DMS153 (cell line): ENCODE measurements around the gene PDCD1LG2.
"Not testable (repeated sequence)": the region's sequence is repeated elsewhere in the genome, so short reads cannot be mapped to it uniquely, and the experiment has no call there.

Experiments
- DNase-seq: peaks from one replicate; lab custom pipeline; 2025; lab: John Stamatoyannopoulos, UW

Gene PDCD1LG2

DNA sequence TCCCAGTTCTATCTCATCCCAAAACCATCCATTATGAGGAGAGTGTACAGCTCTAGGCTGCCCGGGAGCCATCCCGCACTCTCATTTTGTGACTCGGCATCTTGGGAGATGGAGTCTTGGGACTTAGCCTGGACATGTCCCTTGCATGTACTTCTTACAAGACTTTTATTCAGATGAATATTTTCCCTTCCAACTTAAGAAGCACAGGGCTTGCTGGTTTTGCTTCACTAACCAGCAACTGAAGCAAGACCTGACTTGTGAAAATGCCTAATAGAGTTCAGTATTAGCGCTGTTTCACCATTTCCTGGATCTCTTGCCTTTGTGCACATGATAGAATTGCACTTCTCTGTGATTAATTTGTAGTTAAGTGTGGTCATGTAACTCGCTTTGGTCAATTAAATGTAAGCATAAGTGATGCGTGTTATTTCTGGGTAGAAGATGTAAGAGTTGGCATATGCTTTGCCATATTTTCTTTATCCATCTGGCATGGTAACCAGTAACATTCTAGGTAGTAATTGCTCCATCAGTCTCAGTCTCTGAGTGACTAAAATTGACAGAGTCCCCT lies 55.8 kb downstream of the PDCD1LG2 start:
- no peak for DNase-seq

DNA sequence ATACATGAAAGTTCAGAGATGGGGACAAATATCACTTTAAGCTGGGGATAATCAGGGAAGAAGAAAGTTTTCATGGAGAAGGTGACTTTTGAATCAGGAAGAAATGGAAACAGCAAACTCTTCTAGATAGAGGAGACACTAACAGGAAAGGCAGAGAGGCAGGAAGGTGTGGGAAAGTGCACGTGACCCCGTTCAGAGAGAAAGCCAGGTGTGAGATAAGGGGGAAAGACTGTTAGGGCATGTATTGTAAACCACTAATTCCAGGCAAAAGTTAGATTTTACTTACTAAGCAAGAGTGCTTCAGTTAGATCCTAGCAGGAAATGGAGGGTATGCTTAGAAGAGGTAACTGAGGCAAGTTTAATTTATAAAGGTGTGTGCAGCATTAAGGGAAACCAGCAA lies 58.5 kb downstream of the PDCD1LG2 start:
- DNase-seq, result no peak

DNA sequence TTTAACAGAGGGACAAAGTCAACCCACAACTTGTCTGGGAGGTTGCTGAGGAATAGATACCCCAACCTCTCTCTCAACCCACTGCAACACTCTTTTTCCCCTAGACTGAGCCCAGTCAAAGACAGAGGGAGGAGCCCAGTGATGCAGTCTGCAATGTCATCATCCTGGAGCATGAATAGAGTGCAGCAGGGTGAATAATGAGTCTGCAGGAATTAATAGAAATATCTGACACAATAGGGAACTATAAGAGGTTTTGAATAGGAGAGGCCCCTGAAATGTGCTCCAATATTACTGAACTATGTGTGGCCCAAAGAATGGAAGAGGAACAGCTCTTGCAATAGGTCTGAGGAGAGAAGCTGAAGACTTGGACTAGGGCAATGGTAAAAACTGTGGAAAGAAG lies 59.1 kb downstream of the PDCD1LG2 start:
- DNase-seq, result no peak

DNA sequence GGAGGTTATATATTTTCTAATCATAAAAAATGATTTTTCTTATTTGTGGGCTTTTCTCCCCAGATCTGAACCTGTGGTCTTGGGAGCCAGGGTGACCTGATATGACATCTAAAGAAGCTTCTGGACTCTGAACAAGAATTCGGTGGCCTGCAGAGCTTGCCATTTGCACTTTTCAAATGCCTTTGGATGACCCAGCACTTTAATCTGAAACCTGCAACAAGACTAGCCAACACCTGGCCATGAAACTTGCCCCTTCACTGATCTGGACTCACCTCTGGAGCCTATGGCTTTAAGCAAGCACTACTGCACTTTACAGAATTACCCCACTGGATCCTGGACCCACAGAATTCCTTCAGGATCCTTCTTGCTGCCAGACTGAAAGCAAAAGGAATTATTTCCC lies 59.6 kb downstream of the PDCD1LG2 start:
- no peak for DNase-seq

DNA sequence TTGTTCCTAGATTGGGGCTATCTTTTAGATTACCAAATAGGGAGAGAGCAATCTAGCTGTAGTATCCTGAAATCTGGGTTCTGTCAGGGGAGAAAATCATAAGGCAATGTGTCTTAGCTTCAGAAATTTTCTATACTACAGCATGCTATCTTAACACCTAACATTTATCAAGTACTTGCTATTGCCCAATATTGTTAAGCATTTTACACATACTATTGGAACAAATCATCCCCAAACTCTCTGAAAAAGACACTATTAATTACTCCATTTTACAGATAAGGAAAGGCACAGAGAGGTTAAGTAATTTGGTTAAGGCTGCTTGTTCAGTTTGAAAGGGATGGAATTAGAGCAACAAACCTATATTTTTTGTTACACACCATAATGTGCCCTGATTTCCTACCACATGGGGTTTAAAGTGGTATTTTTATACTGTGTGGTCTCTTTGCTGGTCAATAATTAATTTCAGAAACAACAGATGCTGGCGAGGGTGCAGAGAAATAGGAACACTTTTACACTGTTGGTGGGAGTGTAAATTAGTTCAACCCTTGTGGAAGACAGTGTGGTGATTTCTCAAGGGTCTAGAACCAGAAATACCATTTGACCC lies 61.4 kb downstream of the PDCD1LG2 start:
- DNase-seq, result no peak

DNA sequence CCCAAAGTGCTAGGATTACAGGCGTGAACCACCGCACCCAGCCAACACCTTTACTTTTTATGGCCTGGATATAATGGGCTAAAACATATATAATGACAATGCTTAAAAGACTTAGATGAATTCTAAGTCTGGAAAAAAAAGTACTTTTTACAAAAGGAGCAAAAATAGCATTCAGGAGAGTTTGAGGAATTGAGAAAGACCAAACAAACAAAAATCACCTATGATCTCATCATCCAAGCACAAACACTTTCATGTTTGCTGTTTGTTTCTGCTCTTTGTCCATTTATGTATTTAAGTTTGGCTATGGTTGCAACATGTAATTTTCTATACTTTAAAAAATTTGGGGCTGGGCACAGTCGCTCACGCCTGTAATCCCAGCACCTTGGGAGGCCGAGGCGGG lies 63.8 kb downstream of the PDCD1LG2 start:
- no peak for DNase-seq

DNA sequence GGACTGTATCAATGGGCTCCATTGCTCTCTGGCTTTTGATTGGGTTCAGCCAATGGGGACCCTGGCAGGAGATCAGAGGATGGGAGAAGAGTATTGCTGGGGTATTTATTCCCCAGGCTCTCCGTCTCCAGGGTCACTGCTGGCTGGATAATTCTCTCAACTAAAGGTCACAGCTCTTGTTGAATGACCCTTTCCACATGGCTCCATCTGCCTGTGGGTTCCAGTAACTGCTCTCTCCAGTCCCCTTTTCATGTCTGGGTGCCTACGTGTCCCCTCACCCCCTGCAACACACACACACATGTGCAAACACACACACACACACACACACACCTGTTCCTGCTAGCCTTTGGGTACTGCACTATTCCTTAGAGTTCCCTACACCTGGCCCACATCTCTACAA lies 64.7 kb downstream of the PDCD1LG2 start:
- DNase-seq, result no peak

DNA sequence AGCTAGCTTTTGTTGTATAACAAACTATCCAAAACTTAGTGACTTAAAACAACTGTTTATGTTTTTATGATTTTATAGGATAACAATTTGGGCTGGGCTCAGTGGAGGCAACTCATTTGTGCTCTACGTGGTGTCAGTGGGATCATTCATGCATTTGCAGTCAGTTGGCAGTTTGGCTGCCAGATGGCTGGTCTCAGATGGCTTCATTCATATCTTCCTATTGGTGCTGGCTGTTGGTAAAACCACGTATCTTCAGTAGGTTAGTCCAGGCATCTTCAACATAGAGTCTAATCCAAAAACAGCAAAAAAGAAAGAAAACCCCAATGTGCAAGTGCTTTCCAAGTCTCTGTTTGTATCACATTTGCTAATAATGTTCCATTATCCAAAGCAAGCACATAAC lies 66.9 kb downstream of the PDCD1LG2 start:
- DNase-seq, result no peak

DNA sequence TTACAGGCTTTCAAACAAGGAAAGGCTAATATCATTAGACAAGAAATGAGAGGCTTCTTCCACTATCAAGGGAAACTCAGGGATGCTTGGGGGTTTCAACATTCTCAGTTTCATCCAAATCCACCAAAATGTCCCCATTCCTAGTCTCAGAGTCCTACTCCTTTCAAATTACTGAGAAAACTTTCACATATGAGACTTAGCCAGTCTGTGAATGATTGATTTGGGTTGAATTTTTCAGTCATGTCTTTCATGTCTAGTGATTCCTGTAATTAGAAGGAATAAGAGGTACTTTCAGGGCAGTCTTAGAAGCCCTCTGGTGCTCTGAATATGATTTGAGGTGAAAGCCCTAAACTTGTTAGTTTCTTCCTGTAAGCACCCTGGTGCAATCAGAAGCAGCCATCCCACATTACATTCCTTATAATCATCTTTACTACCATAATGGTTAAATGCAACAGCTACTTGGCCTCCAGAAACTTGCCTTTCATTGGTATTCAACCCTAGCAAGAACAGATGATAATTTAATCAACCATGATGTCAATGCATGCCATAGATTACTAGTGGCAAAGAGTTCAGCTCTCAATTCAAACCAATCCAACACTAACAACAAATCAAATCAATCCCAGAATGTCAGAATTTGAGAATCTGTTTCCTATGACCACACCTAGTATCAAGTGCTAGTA lies 67.8 kb downstream of the PDCD1LG2 start:
- no peak for DNase-seq

DNA sequence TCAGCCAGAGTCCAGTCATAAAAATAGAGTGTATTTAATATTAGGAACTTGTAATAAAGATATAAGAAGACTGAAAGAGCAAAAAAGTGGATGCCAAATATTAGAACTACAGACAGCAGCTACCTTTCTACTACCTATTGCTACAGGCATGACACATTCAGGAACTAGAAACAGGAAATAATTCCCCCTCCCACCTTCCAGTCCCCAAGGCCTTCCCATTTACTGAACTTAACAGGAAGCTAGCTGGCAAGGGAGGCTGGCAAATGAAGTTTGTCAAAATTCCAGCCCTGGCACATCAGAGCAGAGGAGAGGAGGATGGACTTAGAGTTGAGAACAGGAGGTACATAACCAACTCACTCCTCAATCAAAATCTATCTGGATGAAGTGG lies 68.4 kb downstream of the PDCD1LG2 start:
- no peak for DNase-seq

DNA sequence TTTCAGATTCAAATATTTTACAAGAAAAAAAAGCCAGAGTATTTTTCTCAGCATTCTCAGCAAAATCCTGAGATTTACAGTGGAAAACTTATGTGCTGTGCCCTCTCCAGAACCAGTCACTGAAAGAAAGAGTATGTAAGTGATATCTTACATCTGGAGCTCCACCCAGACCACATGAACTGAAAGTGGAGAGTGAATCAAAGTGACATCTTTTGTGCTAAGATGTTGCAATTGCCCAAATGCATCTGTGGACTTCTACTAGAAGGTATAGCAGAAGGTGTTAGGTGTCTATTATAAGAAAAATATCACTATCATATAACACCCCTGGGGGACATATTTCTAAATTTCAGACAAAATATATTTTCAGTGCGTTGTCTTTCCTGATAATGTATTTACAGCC lies 69.5 kb downstream of the PDCD1LG2 start:
- no peak for DNase-seq

DNA sequence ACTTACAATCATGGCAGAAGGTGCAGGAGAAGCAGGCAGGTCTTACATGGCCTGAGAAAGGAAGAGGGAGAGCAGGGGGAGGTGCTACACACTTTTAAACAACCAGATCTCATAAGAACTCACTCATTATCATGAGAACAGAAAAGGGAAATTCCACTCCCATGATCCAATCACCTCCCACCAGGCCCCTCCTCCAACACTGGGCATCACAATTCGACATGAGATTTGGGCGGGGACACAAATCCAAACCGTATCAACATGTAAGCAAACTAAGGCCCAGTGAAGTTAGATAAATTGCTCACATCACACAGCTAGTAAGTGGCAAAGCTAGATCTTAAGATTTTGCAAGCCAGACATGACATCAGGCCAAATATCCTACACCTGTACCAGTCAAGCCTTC lies 70.3 kb downstream of the PDCD1LG2 start:
- no peak for DNase-seq

DNA sequence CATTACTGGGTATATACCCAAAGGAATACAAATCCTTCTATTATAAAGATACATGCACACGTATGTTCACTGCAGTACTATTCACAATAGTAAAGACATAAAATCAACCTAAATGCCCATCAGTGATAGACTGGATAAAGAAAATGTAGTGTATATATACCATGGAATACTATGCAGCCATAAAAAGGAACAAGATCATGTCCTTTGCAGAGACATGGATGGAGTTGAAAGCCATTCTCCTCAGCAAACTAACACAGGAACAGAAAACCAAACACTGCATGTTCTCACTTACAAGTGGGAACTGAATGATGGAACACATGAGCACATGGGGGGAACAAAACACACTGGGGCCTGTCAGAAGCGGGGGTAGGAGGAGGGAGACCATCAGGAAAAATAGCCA lies 71.4 kb downstream of the PDCD1LG2 start:
- not testable (repeated sequence) for DNase-seq

DNA sequence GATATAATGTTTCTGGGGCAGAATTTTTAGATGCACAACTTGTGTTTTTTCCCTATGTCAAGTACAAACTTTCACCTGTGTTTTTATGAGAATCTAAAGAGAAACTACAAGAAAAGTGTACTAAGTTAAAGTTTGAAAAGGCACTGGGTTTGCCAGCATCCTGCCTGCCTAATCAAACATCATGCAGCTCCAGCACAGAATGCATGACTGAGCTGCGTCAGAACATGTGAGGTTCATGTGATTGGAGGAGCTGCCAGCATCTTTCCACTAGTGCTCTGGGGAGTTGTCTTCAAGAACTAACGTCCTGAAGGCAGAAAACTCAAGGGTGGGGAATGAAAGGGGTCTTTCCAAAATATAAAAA lies 72.5 kb downstream of the PDCD1LG2 start:
- DNase-seq, result no peak

DNA sequence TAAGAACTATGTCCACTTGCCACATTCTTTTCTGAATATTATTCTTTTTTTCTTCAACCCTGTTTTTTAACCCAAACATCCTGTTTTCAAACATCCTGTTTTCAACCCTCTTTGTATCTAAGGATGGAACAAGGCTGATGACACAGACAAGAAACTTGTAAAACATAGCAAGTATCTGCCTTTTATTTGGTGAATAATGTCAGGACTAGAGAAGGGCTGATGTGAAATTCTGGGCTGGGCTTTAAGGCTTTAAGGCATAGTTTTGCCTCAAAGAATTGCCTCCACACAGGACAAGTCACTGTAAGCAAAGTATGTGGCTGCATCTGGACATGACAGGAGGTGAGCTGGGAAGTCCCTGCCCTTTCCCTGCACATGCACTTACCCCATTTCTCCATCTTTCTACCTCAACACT lies 76.1 kb downstream of the PDCD1LG2 start:
- no peak for DNase-seq

DNA sequence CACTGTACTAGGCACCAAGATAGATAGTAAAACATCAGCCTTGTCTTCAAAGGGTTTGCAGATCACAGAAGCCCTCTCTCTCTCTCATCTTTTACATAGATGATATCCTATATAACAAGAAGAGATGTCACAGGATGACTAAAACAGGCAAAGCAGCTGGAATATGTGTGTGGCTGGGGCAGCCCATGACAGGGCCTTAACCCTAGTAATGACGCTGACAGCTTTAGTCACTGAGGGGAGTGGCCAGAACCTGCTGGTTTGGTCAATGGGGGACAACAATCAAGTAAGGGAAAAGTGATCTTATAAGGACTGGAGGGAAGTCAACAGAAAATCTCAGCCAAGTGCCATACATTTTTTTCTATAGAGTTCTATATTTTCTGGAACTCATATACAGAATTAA lies 76.7 kb downstream of the PDCD1LG2 start:
- DNase-seq, result no peak

DNA sequence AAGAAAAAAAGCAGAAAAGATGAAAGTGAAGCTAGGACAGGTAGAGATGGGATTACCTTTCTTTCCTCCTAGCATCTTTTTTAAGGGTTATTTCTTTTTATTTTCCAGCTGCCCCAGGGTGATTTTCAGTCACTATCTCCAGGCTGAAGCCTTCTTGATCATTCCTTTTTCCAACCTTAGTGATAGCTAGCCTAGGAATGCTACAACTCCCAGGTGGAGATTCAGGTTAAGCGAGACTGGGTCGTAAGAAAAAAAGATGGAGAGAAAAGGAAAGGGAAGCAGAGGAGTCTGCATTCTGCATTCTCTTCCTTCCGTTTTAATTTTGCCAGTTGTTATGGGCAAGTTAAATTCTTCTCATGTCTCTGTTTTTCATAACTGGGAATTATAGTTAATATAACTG lies 81.9 kb downstream of the PDCD1LG2 start:
- no peak for DNase-seq

DNA sequence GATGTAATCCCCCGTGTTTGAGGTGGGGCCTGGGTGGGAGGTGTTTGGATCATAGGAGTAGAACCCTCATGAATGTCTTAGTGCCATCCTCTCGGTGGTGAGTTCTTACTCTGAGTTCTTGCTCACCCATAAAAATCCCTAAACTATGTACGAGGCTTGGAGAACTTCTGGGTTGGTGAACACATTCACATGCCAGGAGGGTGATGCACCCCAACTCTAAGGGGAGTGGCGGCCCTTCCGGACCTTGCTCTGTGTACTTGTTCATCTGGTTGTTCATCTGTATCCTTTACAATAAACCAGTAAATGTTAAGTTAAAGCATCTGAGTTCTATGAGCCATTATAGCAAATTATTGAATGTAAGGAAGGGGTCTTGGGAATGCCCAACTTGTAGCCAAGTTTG lies 82.6 kb downstream of the PDCD1LG2 start:
- DNase-seq, result no peak

DNA sequence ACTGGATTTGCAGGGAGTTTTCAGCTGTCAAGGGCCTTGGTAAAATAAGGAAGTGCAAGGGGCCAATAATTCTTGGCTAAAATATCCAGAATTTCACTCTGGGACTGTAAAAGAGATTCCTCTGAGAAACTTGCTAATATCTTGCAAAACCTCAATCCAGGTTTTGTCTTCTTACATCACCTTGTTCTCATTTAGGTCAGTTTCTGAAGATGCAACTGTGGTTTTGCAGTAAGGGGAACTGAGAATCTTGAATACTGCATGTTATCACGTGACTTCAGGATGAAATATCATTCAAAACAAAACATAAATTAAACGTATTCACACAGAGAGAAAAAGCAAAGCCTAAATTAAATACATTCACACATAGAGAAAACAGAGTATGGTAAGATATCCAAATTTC lies 83.6 kb downstream of the PDCD1LG2 start:
- DNase-seq, result no peak

DNA sequence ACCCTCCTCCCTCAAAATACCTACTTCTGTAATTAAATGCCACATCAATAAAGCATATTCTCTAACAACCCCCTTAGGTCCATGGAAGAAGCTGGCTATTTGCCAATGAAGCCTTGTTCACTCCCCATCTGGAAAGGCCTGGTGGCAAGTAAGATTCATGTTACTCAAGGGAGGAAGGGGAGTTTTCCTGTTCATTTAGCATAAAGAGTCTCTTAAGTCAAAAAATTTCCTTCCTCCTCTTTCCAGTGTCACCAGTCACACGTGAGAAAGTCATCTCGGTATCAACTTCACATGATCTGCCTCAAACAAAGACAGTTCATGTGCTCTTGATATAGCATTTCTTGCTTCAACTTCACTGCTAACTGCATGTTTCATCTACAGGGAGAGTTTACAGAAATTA lies 85.8 kb downstream of the PDCD1LG2 start:
- no peak for DNase-seq

DNA sequence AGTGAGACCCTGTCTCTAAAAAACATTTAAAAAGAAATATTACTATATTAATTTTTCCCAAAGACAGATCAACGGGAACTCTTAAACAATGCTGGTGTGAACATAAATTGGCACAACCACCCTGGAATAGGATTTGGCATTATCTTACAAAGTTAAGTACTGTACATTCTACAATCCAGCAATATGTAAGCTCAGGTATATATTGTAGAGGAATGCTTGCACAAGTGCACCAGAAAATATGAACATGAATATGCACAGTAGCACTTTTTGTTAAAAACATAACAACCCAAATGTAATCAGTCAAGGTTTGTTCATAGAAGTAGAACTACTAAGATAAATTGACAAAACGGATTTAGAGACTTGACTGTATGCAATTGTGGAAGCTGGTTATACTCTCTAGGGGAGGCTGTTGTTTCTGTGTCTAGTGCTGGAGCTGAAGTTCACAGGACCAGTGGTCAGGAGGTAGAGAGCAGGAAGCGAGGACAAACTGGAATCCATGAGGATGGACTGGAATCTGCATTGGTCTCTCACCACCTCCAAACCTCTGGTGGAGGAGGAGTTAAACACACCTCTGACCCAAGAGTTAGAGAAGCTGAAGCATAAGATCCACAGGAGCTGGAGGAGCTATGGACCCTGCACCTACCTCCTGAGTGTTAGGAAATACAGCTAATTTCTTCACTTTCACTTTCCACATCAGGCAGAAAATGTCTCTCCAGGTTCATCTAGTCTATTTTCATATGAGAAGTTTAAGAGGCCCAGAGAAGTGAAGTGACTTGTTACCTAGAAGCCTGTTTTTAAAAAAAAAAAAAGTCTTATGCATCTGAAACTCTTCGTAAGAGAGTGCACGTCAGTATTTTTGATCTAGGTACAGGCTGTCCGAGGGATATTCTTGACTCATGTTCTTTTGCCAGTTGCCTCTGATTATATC lies 98.2 kb downstream of the PDCD1LG2 start:
- no peak for DNase-seq

DNA sequence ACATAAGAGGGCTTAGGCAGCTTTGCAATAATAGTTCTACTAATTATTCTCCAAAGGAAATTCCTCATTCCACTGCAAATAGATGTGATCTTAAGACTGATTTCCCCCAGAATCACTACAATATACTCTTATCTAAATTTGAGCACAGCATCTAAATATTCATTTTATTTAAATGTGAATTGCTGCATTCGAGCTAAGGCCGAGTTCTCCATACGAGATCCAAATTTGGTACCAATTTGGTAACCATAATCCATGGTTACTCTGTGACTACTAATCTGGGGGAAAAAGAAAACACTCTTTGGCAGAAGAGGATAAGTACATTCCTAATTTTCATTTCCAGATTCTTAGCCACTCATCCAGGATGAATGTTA lies 98.9 kb downstream of the PDCD1LG2 start:
- no peak for DNase-seq

DNA sequence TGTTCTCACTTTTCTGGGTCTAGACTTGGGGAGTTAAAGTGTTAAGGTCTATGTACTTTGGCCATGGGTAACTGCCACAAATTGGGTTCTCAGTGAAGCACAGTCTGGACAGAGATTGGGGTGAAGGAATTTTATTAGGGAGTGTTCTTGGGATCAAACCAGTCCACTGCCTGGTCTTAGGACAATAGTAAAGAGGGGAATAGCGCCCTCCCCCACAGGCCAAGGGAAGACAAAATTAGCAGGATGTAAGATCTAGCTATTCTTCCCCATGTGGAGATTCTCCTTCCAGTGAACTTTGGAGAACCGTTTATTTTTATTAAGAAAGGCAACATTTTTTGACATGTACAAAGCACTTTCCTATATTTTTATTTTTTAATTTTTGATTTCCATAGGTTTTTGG lies 100.2 kb downstream of the PDCD1LG2 start:
- no peak for DNase-seq
